Upper lobe of left lung (tissue), 4 donors: Measurements from ENCODE around the gene GALC.

Experiments
- POLR2AphosphoS5 ChIP-seq, 2 donors: sonication (generic); formaldehyde crosslinking; IDR thresholded peaks; one replicate each; pipeline ENCODE4 v1.5.1; 2017; ENCODE audit warnings: antibody characterized with exemption in 2 of 2
- TF ChIP-seq, protein P1 (sequence below), 6 experiments: fragments of 450-650 bp in 4 of 6; fragments of 200-600 bp in 2 of 6; sonication (generic) in 2 of 6; IDR thresholded peaks; one replicate each; pipeline ENCODE4 v1.5.1; 2016 to 2019; ENCODE audit warnings: antibody characterized with exemption in 6 of 6

DNA sequence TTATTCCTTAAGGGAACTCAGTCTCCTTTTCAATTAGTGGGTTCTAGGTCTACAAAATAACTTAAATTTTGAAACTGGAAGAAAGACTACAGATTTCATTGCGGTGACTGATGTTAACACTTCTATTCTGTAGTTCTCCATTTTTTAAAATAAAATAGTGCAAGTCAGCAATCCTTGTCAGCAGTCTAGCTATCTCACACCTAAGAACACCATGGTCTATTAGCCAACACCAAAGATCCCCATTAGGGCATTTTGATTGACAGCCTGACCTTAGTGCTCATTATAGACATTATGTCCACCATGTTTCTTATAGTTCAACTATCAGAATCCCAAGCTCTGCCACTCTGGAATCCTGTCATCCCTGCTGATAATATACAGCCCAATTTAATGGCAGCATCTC, 39.4 kb upstream of the GALC start:
- TF ChIP-seq POLR2AphosphoS5 (IDR thresholded peaks at IDR 0.05), result no peak
- TF ChIP-seq, protein P1, sequence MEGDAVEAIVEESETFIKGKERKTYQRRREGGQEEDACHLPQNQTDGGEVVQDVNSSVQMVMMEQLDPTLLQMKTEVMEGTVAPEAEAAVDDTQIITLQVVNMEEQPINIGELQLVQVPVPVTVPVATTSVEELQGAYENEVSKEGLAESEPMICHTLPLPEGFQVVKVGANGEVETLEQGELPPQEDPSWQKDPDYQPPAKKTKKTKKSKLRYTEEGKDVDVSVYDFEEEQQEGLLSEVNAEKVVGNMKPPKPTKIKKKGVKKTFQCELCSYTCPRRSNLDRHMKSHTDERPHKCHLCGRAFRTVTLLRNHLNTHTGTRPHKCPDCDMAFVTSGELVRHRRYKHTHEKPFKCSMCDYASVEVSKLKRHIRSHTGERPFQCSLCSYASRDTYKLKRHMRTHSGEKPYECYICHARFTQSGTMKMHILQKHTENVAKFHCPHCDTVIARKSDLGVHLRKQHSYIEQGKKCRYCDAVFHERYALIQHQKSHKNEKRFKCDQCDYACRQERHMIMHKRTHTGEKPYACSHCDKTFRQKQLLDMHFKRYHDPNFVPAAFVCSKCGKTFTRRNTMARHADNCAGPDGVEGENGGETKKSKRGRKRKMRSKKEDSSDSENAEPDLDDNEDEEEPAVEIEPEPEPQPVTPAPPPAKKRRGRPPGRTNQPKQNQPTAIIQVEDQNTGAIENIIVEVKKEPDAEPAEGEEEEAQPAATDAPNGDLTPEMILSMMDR (IDR thresholded peaks at IDR 0.05), result no peak
